Panc1 (cell line): ENCODE data around the gene C2CD3. TPM values are rescaled to one million over a fixed set of nuclear protein-coding genes. Genes with fewer than 3 reads are reported as not detected.

Experiments used
- ATAC-seq: fragments of 200-7000 bp; cut with Tn5 transposase; 2 replicates; pipeline ENCODE4 v1.9.1; 2020; ENCODE audit warnings: mild to moderate bottlenecking, moderate library complexity
- BruUV-seq: library from RNA; stranded (reverse); fragments of 400-500 nt; replicated peaks from 2 replicates; lab custom pipeline; 2021; lab: Mats Ljungman, UMichigan
- CTCF ChIA-PET: fragments of 300-600 bp; sonication (Branson Sonifier 250); formaldehyde crosslinking; loops from one replicate; lab custom pipeline; 2022; ENCODE audit warnings: antibody characterized with exemption; lab: Charles Lee
- POLR2A ChIA-PET: fragments of 300-600 bp; sonication (Branson Sonifier 250); formaldehyde crosslinking; loops from one replicate; lab custom pipeline; 2022; ENCODE audit warnings: antibody characterized with exemption; lab: Charles Lee
- DNase-seq: peaks from one replicate; pipeline ENCODE4 v3.0.0-alpha.2; 2010; ENCODE audit warnings: low read depth, low spot score
- H3K27ac ChIP-seq: 2 replicates; pipeline ENCODE4 v1.5.1; 2011; ENCODE audit warnings: mild to moderate bottlenecking, low read length, inconsistent platforms
- H3K27me3 ChIP-seq: fragments of 200-500 bp; sonication (Bioruptor generic); 2 replicates; pipeline ENCODE4 v1.6.0; 2014; ENCODE audit warnings: low read length, inconsistent platforms; ENCODE audit not compliant: control insufficient read depth, insufficient read depth
- H3K36me3 ChIP-seq: fragments of 200-500 bp; sonication (Bioruptor generic); 2 replicates; pipeline ENCODE4 v1.5.1; 2014; ENCODE audit warnings: inconsistent platforms, mild to moderate bottlenecking, low read length, moderate library complexity; ENCODE audit not compliant: control insufficient read depth, insufficient read depth
- H3K4me1 ChIP-seq: 2 replicates; pipeline ENCODE4 v1.5.1; 2011; ENCODE audit warnings: inconsistent platforms, mild to moderate bottlenecking, low read length, moderate library complexity; ENCODE audit not compliant: control insufficient read depth, insufficient read depth
- H3K4me3 ChIP-seq, 2 experiments: 2 replicates each; pipeline ENCODE4 v1.5.1; 2011 to 2012; ENCODE audit warnings: low read depth in 2 of 2, low read length in 2 of 2, mild to moderate bottlenecking in 2 of 2, inconsistent platforms in 1 of 2, moderate library complexity in 1 of 2
- H3K9me3 ChIP-seq: fragments of 200-500 bp; sonication (Bioruptor generic); 2 replicates; pipeline ENCODE4 v1.5.1; 2014; ENCODE audit warnings: low read depth, mild to moderate bottlenecking, inconsistent platforms, low read length, moderate library complexity; ENCODE audit not compliant: control insufficient read depth, insufficient read depth
- POLR2AphosphoS5 ChIP-seq: IDR thresholded peaks from 2 replicates; pipeline ENCODE4 v1.6.1; 2012; ENCODE audit warnings: mild to moderate bottlenecking, low read depth, low read length, moderate library complexity
- SIN3A ChIP-seq: IDR thresholded peaks from 2 replicates; pipeline ENCODE4 v1.6.1; 2012; ENCODE audit warnings: low read depth, mild to moderate bottlenecking, low read length, moderate library complexity, borderline replicate concordance; ENCODE audit not compliant: insufficient read depth
- TCF7L2 ChIP-seq: IDR thresholded peaks from 2 replicates; pipeline ENCODE4 v1.6.1; 2011; ENCODE audit warnings: mild to moderate bottlenecking, low read depth, low read length, inconsistent platforms
- in situ Hi-C: cut with HindIII; loops from 2 replicates; pipeline ENCODE4 v1.10.0; 2016; ENCODE audit warnings: low sequenced_read_pairs, low pct_unique_long_range_greater_than_20kb
- intact Hi-C: fragments of 100-400 bp; cut with micrococcal nuclease; formaldehyde crosslinking; loops from one replicate; pipeline ENCODE4 v1.10.0; 2022; ENCODE audit not compliant: unreplicated experiment
- total RNA-seq: library from RNA; stranded (reverse); gene quantifications from one replicate; pipeline ENCODE4 v1.2.1, GENCODE V29; 2021; ENCODE audit not compliant: unreplicated experiment
- TF ChIP-seq, protein P1 (sequence below): fragments of 450-650 bp; IDR thresholded peaks from 2 replicates; pipeline ENCODE4 v1.5.1; 2017; ENCODE audit warnings: mild to moderate bottlenecking
- TF ChIP-seq, protein P2 (sequence below), 2 experiments: IDR thresholded peaks; 2 replicates each; pipeline ENCODE4 v1.6.1; 2011 to 2012; ENCODE audit warnings: low read depth in 2 of 2, control low read depth in 1 of 2, low read length in 1 of 2, mild to moderate bottlenecking in 1 of 2, moderate library complexity in 1 of 2; ENCODE audit not compliant: insufficient read depth in 1 of 2

C2CD3 gene
- total RNA-seq, 1 experiment from 2014 or later: 51.8 TPM

DNA sequence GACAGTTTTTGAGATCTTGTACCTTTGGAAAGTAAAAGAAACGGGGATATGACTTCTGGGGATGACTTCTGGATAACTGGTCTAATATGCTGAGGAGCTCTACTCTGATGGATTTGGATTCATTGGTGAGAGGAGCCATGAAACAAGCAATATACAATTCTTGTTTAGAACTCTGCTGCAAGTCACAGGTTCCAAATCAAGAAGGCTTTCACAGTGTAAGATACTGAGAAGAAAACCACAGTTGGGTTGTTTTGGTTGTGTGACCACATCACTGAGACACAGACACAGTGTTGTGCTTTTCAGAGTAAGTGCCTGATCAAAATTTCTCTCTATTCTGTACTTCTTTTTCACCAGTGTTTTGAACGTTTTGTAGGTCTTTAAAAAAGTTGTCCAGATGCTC, 175.1 kb downstream of the C2CD3 start:
- no peaks in the 10 kb centered on the region for H3K36me3 ChIP-seq
- ChIA-PET CTCF (no interaction called here), POLR2A (no interaction called here)
- no peak overlapping the region for H3K27ac ChIP-seq
- intact Hi-C loops (no loop called here), in situ Hi-C loops (no loop called here)
- no TSS peak for BruUV-seq
- no peak for DNase-seq
- no peak overlapping the region for H3K4me3 ChIP-seq
- no peaks in the 10 kb centered on the region for H3K4me1 ChIP-seq
- TF ChIP-seq POLR2AphosphoS5: no peak
- TF ChIP-seq, protein P1, sequence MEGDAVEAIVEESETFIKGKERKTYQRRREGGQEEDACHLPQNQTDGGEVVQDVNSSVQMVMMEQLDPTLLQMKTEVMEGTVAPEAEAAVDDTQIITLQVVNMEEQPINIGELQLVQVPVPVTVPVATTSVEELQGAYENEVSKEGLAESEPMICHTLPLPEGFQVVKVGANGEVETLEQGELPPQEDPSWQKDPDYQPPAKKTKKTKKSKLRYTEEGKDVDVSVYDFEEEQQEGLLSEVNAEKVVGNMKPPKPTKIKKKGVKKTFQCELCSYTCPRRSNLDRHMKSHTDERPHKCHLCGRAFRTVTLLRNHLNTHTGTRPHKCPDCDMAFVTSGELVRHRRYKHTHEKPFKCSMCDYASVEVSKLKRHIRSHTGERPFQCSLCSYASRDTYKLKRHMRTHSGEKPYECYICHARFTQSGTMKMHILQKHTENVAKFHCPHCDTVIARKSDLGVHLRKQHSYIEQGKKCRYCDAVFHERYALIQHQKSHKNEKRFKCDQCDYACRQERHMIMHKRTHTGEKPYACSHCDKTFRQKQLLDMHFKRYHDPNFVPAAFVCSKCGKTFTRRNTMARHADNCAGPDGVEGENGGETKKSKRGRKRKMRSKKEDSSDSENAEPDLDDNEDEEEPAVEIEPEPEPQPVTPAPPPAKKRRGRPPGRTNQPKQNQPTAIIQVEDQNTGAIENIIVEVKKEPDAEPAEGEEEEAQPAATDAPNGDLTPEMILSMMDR: no peak
- TF ChIP-seq SIN3A: no peak
- TF ChIP-seq, protein P2, sequence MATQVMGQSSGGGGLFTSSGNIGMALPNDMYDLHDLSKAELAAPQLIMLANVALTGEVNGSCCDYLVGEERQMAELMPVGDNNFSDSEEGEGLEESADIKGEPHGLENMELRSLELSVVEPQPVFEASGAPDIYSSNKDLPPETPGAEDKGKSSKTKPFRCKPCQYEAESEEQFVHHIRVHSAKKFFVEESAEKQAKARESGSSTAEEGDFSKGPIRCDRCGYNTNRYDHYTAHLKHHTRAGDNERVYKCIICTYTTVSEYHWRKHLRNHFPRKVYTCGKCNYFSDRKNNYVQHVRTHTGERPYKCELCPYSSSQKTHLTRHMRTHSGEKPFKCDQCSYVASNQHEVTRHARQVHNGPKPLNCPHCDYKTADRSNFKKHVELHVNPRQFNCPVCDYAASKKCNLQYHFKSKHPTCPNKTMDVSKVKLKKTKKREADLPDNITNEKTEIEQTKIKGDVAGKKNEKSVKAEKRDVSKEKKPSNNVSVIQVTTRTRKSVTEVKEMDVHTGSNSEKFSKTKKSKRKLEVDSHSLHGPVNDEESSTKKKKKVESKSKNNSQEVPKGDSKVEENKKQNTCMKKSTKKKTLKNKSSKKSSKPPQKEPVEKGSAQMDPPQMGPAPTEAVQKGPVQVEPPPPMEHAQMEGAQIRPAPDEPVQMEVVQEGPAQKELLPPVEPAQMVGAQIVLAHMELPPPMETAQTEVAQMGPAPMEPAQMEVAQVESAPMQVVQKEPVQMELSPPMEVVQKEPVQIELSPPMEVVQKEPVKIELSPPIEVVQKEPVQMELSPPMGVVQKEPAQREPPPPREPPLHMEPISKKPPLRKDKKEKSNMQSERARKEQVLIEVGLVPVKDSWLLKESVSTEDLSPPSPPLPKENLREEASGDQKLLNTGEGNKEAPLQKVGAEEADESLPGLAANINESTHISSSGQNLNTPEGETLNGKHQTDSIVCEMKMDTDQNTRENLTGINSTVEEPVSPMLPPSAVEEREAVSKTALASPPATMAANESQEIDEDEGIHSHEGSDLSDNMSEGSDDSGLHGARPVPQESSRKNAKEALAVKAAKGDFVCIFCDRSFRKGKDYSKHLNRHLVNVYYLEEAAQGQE (IDR thresholded peaks at IDR 0.05; ENCODE audit: insufficient read depth in 1 of 2, low read depth in 2 of 2, low read length in 1 of 2): no peak
- TF ChIP-seq TCF7L2: no peak
- H3K9me3 ChIP-seq: no peaks in the 10 kb centered on the region
- ATAC-seq: no peak
- no peaks in the 10 kb centered on the region; the same call in 1 of the 2 replicates for H3K27me3 ChIP-seq

GRCh38 chr11:73995247-73995646, 175.6 kb downstream of the C2CD3 start:
- Histone ChIP-seq H3K9me3 (no peaks in the 10 kb centered on the region), H3K27ac (no peak overlapping the region), H3K27me3 (no peaks in the 10 kb centered on the region; the same call in 1 of the 2 replicates), H3K4me3 (no peak overlapping the region), H3K4me1 (no peaks in the 10 kb centered on the region), H3K36me3 (no peaks in the 10 kb centered on the region)
- ATAC-seq (no peak), DNase-seq (no peak)
- in situ Hi-C loops (no loop called here), intact Hi-C loops (no loop called here)
- TF ChIP-seq POLR2AphosphoS5 (no peak), TCF7L2 (no peak), SIN3A (no peak)
- TF ChIP-seq, protein P2 (IDR thresholded peaks at IDR 0.05; ENCODE audit: insufficient read depth in 1 of 2, low read depth in 2 of 2, low read length in 1 of 2): no peak
- TF ChIP-seq, protein P1: no peak
- CTCF ChIA-PET: no interaction called here
- POLR2A ChIA-PET: no interaction called here
- no TSS peak for BruUV-seq
